Upper lobe of left lung (tissue), 4 donors: Measurements from ENCODE around the gene TMEM41B.

Experiments
- EP300 ChIP-seq, 4 donors: sonication (generic); formaldehyde crosslinking; IDR thresholded peaks; one replicate each; pipeline ENCODE4 v1.5.1; 2017; ENCODE audit warnings: antibody characterized with exemption in 4 of 4, control low read depth in 2 of 4
- POLR2AphosphoS5 ChIP-seq, 2 donors: sonication (generic); formaldehyde crosslinking; IDR thresholded peaks; one replicate each; pipeline ENCODE4 v1.5.1; 2017; ENCODE audit warnings: antibody characterized with exemption in 2 of 2
- TF ChIP-seq, protein P1 (sequence below), 6 experiments: fragments of 450-650 bp in 4 of 6; fragments of 200-600 bp in 2 of 6; sonication (generic) in 2 of 6; IDR thresholded peaks; one replicate each; pipeline ENCODE4 v1.5.1; 2016 to 2019; ENCODE audit warnings: antibody characterized with exemption in 6 of 6

DNA sequence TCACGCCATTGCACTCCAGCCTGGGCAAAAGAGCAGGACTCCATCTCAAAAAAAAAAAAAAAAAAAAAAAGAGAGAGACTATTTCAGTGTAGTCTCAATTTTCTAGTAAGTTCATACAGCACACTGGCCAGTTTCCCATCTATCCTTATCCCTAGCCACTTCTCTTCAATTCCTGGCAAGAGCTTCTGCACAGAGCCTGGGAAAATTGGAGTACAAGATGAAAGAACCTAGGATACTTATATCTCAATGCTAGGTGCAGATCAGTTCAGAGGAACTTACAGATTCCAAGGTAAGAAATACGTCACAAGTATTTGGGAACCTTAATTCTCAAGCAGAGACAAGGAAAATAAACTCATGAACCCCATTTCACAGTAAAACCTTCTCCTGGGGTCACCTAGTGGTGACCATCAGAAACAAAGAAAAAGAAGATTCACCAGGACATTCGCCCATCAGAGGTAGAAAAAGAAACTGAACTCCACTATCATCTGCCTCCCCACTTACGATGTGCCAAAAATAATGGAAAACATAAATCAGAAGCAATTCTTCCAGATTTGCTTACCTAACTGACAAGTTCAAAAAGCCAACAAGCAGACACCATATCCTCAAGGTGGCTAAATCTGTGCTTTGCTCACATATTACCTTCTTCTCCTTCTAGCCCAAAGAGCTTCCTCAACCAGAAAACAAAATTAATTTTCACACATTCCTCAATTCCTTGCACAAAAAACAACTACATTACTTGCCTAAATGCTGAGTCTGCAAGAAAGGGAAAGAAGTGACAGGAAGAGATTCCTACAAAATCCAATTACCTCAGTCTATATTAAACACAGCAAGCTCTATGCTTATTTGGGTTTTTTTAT, 54.2 kb downstream of the TMEM41B start:
- no peak for TF ChIP-seq POLR2AphosphoS5 (IDR thresholded peaks at IDR 0.05)
- no peak for TF ChIP-seq EP300 (IDR thresholded peaks at IDR 0.05)
- TF ChIP-seq, protein P1, sequence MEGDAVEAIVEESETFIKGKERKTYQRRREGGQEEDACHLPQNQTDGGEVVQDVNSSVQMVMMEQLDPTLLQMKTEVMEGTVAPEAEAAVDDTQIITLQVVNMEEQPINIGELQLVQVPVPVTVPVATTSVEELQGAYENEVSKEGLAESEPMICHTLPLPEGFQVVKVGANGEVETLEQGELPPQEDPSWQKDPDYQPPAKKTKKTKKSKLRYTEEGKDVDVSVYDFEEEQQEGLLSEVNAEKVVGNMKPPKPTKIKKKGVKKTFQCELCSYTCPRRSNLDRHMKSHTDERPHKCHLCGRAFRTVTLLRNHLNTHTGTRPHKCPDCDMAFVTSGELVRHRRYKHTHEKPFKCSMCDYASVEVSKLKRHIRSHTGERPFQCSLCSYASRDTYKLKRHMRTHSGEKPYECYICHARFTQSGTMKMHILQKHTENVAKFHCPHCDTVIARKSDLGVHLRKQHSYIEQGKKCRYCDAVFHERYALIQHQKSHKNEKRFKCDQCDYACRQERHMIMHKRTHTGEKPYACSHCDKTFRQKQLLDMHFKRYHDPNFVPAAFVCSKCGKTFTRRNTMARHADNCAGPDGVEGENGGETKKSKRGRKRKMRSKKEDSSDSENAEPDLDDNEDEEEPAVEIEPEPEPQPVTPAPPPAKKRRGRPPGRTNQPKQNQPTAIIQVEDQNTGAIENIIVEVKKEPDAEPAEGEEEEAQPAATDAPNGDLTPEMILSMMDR (IDR thresholded peaks at IDR 0.05), result no peak
